Neural progenitor cell (in vitro differentiated cells): ENCODE measurements around the gene CENPP. TPM values are rescaled to one million over a fixed set of nuclear protein-coding genes. Genes with fewer than 3 reads are reported as not detected.
"Not testable (repeated sequence)": the region's sequence is repeated elsewhere in the genome, so short reads cannot be mapped to it uniquely, and the experiment has no call there.

ENCODE experiments used
- DNase-seq: peaks from one replicate; pipeline ENCODE4 v3.0.0-alpha.2; 2016; ENCODE audit warnings: low spot score
- H2AFZ ChIP-seq: fragments of 200-600 bp; sonication (generic); replicated peaks from 2 replicates; pipeline ENCODE4 v1.6.1; 2016; ENCODE audit warnings: antibody characterized with exemption
- H3F3A ChIP-seq: fragments of 200-600 bp; sonication (generic); 2 replicates; pipeline ENCODE4 v1.6.1; 2016; ENCODE audit warnings: antibody characterized with exemption, low read depth
- H3K27ac ChIP-seq: fragments of 200-600 bp; sonication (generic); 2 replicates; pipeline ENCODE4 v1.5.1; 2016; ENCODE audit warnings: mild to moderate bottlenecking
- H3K27me3 ChIP-seq: fragments of 200-600 bp; sonication (generic); 2 replicates; pipeline ENCODE4 v1.6.1; 2016; ENCODE audit warnings: mild to moderate bottlenecking, moderate library complexity
- H3K36me3 ChIP-seq: fragments of 200-600 bp; sonication (generic); 2 replicates; pipeline ENCODE4 v1.5.1; 2016
- H3K4me1 ChIP-seq: fragments of 200-600 bp; sonication (generic); 2 replicates; pipeline ENCODE4 v1.6.1; 2016; ENCODE audit warnings: mixed run types
- H3K4me2 ChIP-seq: fragments of 200-600 bp; sonication (generic); 2 replicates; pipeline ENCODE4 v1.6.1; 2016
- H3K4me3 ChIP-seq: fragments of 200-600 bp; sonication (generic); 2 replicates; pipeline ENCODE4 v1.5.1; 2016
- H3K79me2 ChIP-seq: fragments of 200-600 bp; sonication (generic); 2 replicates; pipeline ENCODE4 v1.6.1; 2016; ENCODE audit warnings: low read depth
- H3K9ac ChIP-seq: fragments of 200-600 bp; sonication (generic); 2 replicates; pipeline ENCODE4 v1.6.1; 2016
- H3K9me3 ChIP-seq: fragments of 200-600 bp; sonication (generic); 2 replicates; pipeline ENCODE4 v1.5.1; 2016; ENCODE audit warnings: low read depth
- H4K20me1 ChIP-seq: fragments of 200-600 bp; sonication (generic); 2 replicates; pipeline ENCODE4 v1.6.1; 2016; ENCODE audit warnings: low read depth
- H3K27ac Mint-ChIP-seq: 3 replicates; pipeline ENCODE4 v1.8.0; 2021; ENCODE audit warnings: mixed read lengths
- H3K27me3 Mint-ChIP-seq: 2 replicates; pipeline ENCODE4 v1.8.0; 2022; ENCODE audit warnings: low read depth, mild to moderate bottlenecking, inconsistent platforms, moderate library complexity, mixed read lengths; ENCODE audit not compliant: insufficient read depth
- H3K36me3 Mint-ChIP-seq: 3 replicates; pipeline ENCODE4 v1.8.0; 2021; ENCODE audit warnings: mixed read lengths
- H3K4me1 Mint-ChIP-seq: 3 replicates; pipeline ENCODE4 v1.8.0; 2021; ENCODE audit warnings: mixed read lengths
- H3K4me3 Mint-ChIP-seq: 3 replicates; pipeline ENCODE4 v1.8.0; 2021; ENCODE audit warnings: mild to moderate bottlenecking, moderate library complexity, mixed read lengths
- H3K9me3 Mint-ChIP-seq: 3 replicates; pipeline ENCODE4 v1.8.0; 2020; ENCODE audit warnings: mixed read lengths
- EZH2 ChIP-seq: fragments of 200-600 bp; sonication (generic); IDR thresholded peaks from 2 replicates; pipeline ENCODE4 v1.6.1; 2017; ENCODE audit warnings: antibody characterized with exemption, mild to moderate bottlenecking, moderate library complexity
- EZH2phosphoT487 ChIP-seq: fragments of 200-600 bp; sonication (generic); IDR thresholded peaks from 2 replicates; pipeline ENCODE4 v1.6.1; 2017; ENCODE audit warnings: antibody characterized with exemption
- total RNA-seq: library from RNA; depleted of rRNA; stranded (reverse); fragments of >200 nt; gene quantifications from 2 replicates; pipeline ENCODE4 v1.2.3, GENCODE V29; 2015; ENCODE audit warnings: low replicate concordance
- TF ChIP-seq, protein P1 (sequence below): fragments of 200-600 bp; sonication (generic); IDR thresholded peaks from 2 replicates; pipeline ENCODE4 v1.5.1; 2017; ENCODE audit warnings: antibody characterized with exemption, mild to moderate bottlenecking

The CENPP gene
- total RNA-seq, 1 donor from 2014 or later, result 10.7 TPM

DNA sequence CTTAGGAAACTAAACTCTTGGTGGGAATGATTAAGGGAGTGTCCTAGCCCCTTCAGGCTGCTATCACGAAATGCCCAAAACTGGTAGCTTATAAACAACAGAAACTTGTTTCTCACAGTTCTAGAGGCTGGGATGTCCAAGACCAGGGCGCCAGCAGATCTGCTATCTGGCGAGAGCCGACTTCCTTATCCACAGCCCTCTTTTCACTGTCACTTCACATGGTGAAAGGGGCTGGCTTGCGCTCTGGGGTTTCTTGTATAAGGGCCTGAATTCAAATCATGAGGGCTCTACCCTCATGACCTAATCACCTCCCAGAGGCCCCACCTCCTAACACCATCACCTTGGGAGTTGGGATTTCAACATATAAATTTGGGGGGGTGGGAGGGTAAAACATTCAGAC, 295.1 kb downstream of the CENPP start:
- Mint-ChIP-seq H3K27me3 (no peaks in the 10 kb centered on the region), H3K4me3 (no peak overlapping the region), H3K27ac (no peak overlapping the region), H3K9me3 (no peaks in the 10 kb centered on the region), H3K4me1 (no peaks in the 10 kb centered on the region), H3K36me3 (peaks cover 1% of the 10 kb centered on the region)
- Histone ChIP-seq H3K79me2 (no peaks in the 10 kb centered on the region), H3K36me3 (no peaks in the 10 kb centered on the region), H4K20me1 (no peaks in the 10 kb centered on the region), H3K27me3 (no peaks in the 10 kb centered on the region), H3K9me3 (no peaks in the 10 kb centered on the region), H3K4me3 (no peak overlapping the region), H2AFZ (no peak overlapping the region), H3K27ac (no peak overlapping the region), H3K4me2 (no peak overlapping the region), H3K4me1 (no peaks in the 10 kb centered on the region), H3F3A (no peaks in the 10 kb centered on the region), H3K9ac (no peak overlapping the region)
- no peak for DNase-seq
- TF ChIP-seq, protein P1, sequence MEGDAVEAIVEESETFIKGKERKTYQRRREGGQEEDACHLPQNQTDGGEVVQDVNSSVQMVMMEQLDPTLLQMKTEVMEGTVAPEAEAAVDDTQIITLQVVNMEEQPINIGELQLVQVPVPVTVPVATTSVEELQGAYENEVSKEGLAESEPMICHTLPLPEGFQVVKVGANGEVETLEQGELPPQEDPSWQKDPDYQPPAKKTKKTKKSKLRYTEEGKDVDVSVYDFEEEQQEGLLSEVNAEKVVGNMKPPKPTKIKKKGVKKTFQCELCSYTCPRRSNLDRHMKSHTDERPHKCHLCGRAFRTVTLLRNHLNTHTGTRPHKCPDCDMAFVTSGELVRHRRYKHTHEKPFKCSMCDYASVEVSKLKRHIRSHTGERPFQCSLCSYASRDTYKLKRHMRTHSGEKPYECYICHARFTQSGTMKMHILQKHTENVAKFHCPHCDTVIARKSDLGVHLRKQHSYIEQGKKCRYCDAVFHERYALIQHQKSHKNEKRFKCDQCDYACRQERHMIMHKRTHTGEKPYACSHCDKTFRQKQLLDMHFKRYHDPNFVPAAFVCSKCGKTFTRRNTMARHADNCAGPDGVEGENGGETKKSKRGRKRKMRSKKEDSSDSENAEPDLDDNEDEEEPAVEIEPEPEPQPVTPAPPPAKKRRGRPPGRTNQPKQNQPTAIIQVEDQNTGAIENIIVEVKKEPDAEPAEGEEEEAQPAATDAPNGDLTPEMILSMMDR, result no peak
- TF ChIP-seq EZH2phosphoT487 (no peak), EZH2 (no peak)

DNA sequence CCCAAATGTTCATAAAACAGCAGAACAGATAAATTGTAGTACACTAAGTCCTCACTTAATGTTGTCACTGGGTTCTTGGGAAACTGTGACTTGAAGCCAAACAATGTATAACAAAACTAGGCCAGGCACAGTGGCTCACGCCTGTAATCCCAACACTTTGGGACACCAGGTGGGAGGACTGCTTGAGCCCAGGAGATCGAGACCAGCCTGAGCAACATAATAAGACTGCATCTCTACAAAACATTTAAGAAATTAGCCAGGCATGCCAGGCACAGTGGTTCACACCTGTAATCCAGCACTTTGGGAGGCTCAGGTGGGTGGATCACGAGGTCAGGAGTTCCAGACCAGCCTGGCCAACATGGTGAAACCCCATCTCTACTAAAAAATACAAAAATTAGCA, 298.2 kb downstream of the CENPP start:
- not testable (repeated sequence) for H3K4me1 Mint-ChIP-seq, H3K9me3 Mint-ChIP-seq, H3K4me3 ChIP-seq, H3K27ac ChIP-seq, DNase-seq, H3K4me3 Mint-ChIP-seq, H3K36me3 ChIP-seq, H4K20me1 ChIP-seq, H3K4me1 ChIP-seq, H3K27me3 ChIP-seq, H3K9ac ChIP-seq, H3K9me3 ChIP-seq, H3K27ac Mint-ChIP-seq, H3K27me3 Mint-ChIP-seq, H3K79me2 ChIP-seq, H3K4me2 ChIP-seq, H2AFZ ChIP-seq, H3F3A ChIP-seq
- peaks cover 18% of the 10 kb centered on the region for H3K36me3 Mint-ChIP-seq

DNA sequence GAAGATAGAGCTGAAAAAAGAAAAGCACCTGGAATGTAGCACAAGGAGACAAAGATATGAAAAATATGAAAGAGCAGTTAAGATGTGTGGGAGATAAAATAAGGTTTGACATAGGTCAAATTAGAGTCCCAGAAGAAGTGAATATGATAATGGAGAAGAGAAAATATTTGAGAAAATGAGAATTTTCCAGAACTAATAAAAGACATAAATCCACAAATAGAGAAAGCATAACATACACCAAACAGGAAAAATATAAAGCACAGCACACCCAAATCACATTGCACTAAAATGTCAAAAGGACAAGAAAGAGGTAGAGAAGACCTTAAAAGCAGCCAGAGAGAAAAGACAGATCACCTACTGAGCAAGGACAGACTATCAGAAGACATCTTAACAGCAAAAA, 300.7 kb downstream of the CENPP start:
- H3K36me3 ChIP-seq, result no peaks in the 10 kb centered on the region
- peaks cover 25% of the 10 kb centered on the region for H3K36me3 Mint-ChIP-seq
- no peaks in the 10 kb centered on the region for H3K9me3 ChIP-seq
- H3K4me1 ChIP-seq, result no peaks in the 10 kb centered on the region
- H3K9ac ChIP-seq, result no peak overlapping the region
- no peak overlapping the region for H3K4me2 ChIP-seq
- H3K4me3 Mint-ChIP-seq, result no peak overlapping the region
- H3K4me3 ChIP-seq, result no peak overlapping the region
- no peaks in the 10 kb centered on the region for H3K4me1 Mint-ChIP-seq
- no peaks in the 10 kb centered on the region for H3K27me3 ChIP-seq
- H3K27ac Mint-ChIP-seq, result no peak overlapping the region
- no peak overlapping the region for H3K27ac ChIP-seq
- H3F3A ChIP-seq, result no peaks in the 10 kb centered on the region
- TF ChIP-seq, protein P1, result no peak
- TF ChIP-seq EZH2phosphoT487 (no peak), EZH2 (no peak)
- H2AFZ ChIP-seq, result no peak overlapping the region
- H3K79me2 ChIP-seq, result no peaks in the 10 kb centered on the region
- no peaks in the 10 kb centered on the region for H3K9me3 Mint-ChIP-seq
- H4K20me1 ChIP-seq, result no peaks in the 10 kb centered on the region
- no peak for DNase-seq
- peaks cover 2% of the 10 kb centered on the region for H3K27me3 Mint-ChIP-seq

DNA sequence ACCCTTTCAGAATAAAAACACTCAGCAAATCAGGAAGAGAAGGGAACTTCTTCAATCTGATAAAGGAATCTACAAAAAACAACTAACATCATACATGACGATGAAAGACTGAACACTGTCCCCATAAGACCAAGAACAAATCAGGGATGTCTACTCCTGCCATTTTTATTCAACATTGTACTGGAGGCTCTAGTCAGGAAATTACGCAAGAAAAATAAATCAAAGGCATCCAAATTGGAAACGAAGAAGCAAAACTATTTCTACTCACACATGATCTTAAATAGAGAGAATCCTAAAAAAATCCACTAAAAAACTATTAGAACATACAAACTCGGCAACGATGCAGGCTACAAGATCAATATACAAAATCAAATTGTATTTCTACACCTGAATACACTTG, 301.9 kb downstream of the CENPP start:
- Histone ChIP-seq H3K27me3 (no peaks in the 10 kb centered on the region), H3K79me2 (no peaks in the 10 kb centered on the region), H4K20me1 (no peaks in the 10 kb centered on the region), H3K36me3 (no peaks in the 10 kb centered on the region), H3K9me3 (no peaks in the 10 kb centered on the region), H2AFZ (no peak overlapping the region), H3K9ac (no peak overlapping the region), H3F3A (no peaks in the 10 kb centered on the region), H3K27ac (no peak overlapping the region), H3K4me2 (no peak overlapping the region), H3K4me1 (no peaks in the 10 kb centered on the region), H3K4me3 (no peak overlapping the region)
- Mint-ChIP-seq H3K27me3 (peaks cover 2% of the 10 kb centered on the region), H3K9me3 (no peaks in the 10 kb centered on the region), H3K36me3 (peaks cover 28% of the 10 kb centered on the region), H3K4me1 (no peaks in the 10 kb centered on the region), H3K4me3 (no peak overlapping the region), H3K27ac (no peak overlapping the region)
- TF ChIP-seq EZH2phosphoT487, result no peak
- TF ChIP-seq EZH2, result no peak
- TF ChIP-seq, protein P1, result no peak
- DNase-seq, result no peak
